Gastrocnemius medialis (tissue), 4 donors: ENCODE results near the gene ITGA11.

Experiments
- CTCF ChIP-seq, 5 experiments: fragments of 450-650 bp in 3 of 5; fragments of 200-600 bp in 2 of 5; sonication (generic) in 2 of 5; IDR thresholded peaks in 4 of 5; conservative IDR thresholded peaks in 1 of 5; 1 replicate in 4 of 5; 2 replicates in 1 of 5; pipeline ENCODE4 v1.5.1; 2016 to 2019; ENCODE audit warnings: antibody characterized with exemption in 5 of 5, mild to moderate bottlenecking in 3 of 5, moderate library complexity in 3 of 5
- POLR2A ChIP-seq, 2 donors: fragments of 450-650 bp; IDR thresholded peaks; one replicate each; pipeline ENCODE4 v1.6.1; 2017; ENCODE audit warnings: antibody characterized with exemption in 2 of 2, mild to moderate bottlenecking in 2 of 2, moderate library complexity in 2 of 2

GRCh38 chr15:68277131-68277602, 154.8 kb downstream of the ITGA11 start:
- TF ChIP-seq POLR2A (IDR thresholded peaks at IDR 0.05) (no peak), CTCF (IDR thresholded peaks at IDR 0.05 in 4 of 5, conservative IDR thresholded peaks at IDR 0.05 in 1 of 5) (no peak)
